ENCODE measurements around the gene CSNK2B.

The CSNK2B gene

GRCh38 chr6:31713991-31714684, 48.3 kb downstream of the CSNK2B start (continued):
- TF ChIP-seq ZIC2 (tag by site-specific recombination; IDR thresholded peaks at IDR 0.05) (peak; percentile 99), ZBTB8A (tag by site-specific recombination; IDR thresholded peaks at IDR 0.05) (no peak), MEIS1 (CRISPR knock-in tag; IDR thresholded peaks at IDR 0.05; ENCODE audit: borderline replicate concordance) (no peak), INSM2 (tag by site-specific recombination; IDR thresholded peaks at IDR 0.05) (no peak), HOXC10 (CRISPR knock-in tag; IDR thresholded peaks at IDR 0.05) (no peak), ZNF654 (tag by site-specific recombination; IDR thresholded peaks at IDR 0.05; ENCODE audit: low read depth) (no peak), ZFP3 (tag by site-specific recombination; IDR thresholded peaks at IDR 0.05; ENCODE audit: low read depth) (no peak), ZNF366 (tag by site-specific recombination; conservative IDR thresholded peaks at IDR 0.05) (no peak), ZNF580 (tag by site-specific recombination; IDR thresholded peaks at IDR 0.05) (no peak), ZBTB6 (tag by site-specific recombination; IDR thresholded peaks at IDR 0.05) (no peak), REST (tag by site-specific recombination; IDR thresholded peaks at IDR 0.05) (no peak), ZNF639 (tag by site-specific recombination; IDR thresholded peaks at IDR 0.05) (no peak), KLF10 (tag by site-specific recombination; IDR thresholded peaks at IDR 0.05) (no peak), ELK4 (IDR thresholded peaks at IDR 0.05; ENCODE audit: borderline replicate concordance, low read depth, low read length) (no peak), ZNF561 (tag by site-specific recombination; IDR thresholded peaks at IDR 0.05; ENCODE audit: borderline replicate concordance) (no peak), ZNF248 (tag by site-specific recombination; IDR thresholded peaks at IDR 0.05) (no peak), GLIS1 (tag by site-specific recombination; IDR thresholded peaks at IDR 0.05) (peak; percentile 91), ZNF184 (tag by site-specific recombination; IDR thresholded peaks at IDR 0.05) (no peak), ZNF623 (tag by site-specific recombination; IDR thresholded peaks at IDR 0.05) (no peak), ZNF23 (tag by site-specific recombination; IDR thresholded peaks at IDR 0.05; ENCODE audit: borderline replicate concordance) (no peak), ZNF777 (tag by site-specific recombination; IDR thresholded peaks at IDR 0.05; ENCODE audit: borderline replicate concordance) (no peak), ZSCAN30 (tag by site-specific recombination; IDR thresholded peaks at IDR 0.05) (no peak), ZNF707 (tag by site-specific recombination; IDR thresholded peaks at IDR 0.05) (no peak), ZNF626 (tag by site-specific recombination; IDR thresholded peaks at IDR 0.05) (no peak), ZBTB26 (tag by site-specific recombination; optimal IDR thresholded peaks at IDR 0.05) (no peak), ZNF398 (tag by site-specific recombination; IDR thresholded peaks at IDR 0.05) (peak; percentile 98), ZBTB17 (tag by site-specific recombination; IDR thresholded peaks at IDR 0.05) (peak; percentile 48), ZNF302 (tag by site-specific recombination; IDR thresholded peaks at IDR 0.05; ENCODE audit: low read depth) (no peak)
